Kidney epithelial cell (primary cell): ENCODE results near the gene LGR6. TPM values are rescaled to one million over a fixed set of nuclear protein-coding genes. Genes with fewer than 3 reads are reported as not detected.

Experiments used
- DNase-seq: peaks from one replicate; pipeline ENCODE4 v3.0.0-alpha.2; 2010; ENCODE audit warnings: low read depth
- H3K27me3 ChIP-seq: 2 replicates; pipeline ENCODE4 v1.6.0; 2011; ENCODE audit warnings: low read length; ENCODE audit not compliant: control insufficient read depth, insufficient read depth
- H3K36me3 ChIP-seq: 2 replicates; pipeline ENCODE4 v1.5.1; 2011; ENCODE audit warnings: low read length; ENCODE audit not compliant: control insufficient read depth, insufficient read depth
- H3K4me3 ChIP-seq: 2 replicates; pipeline ENCODE4 v1.5.1; 2011; ENCODE audit warnings: low read depth, mild to moderate bottlenecking, control low read depth, low read length
- CTCF ChIP-seq: IDR thresholded peaks from 2 replicates; pipeline ENCODE4 v1.5.1; 2011; ENCODE audit warnings: mild to moderate bottlenecking, moderate library complexity, low read length, control low read depth, inconsistent platforms; ENCODE audit not compliant: insufficient read depth, poor library complexity, severe bottlenecking
- total RNA-seq: library from RNA; depleted of rRNA; stranded (reverse); fragments of >200 nt; gene quantifications from 2 replicates; pipeline ENCODE4 v1.2.3, GENCODE V29; 2015

LGR6 gene
- total RNA-seq, 1 donor from 2014 or later = 0.08 TPM

GRCh38 chr1:202146993-202147392, 46.6 kb upstream of the LGR6 start:
- TF ChIP-seq CTCF = no peak
- Histone ChIP-seq H3K4me3 (no peak overlapping the region), H3K27me3 (no peaks in the 10 kb centered on the region), H3K36me3 (no peaks in the 10 kb centered on the region)
- no peak for DNase-seq

GRCh38 chr1:202148391-202148790, 45.2 kb upstream of the LGR6 start:
- DNase-seq = no peak
- no peak overlapping the region for H3K4me3 ChIP-seq
- no peak for TF ChIP-seq CTCF
- H3K27me3 ChIP-seq = no peaks in the 10 kb centered on the region
- no peaks in the 10 kb centered on the region for H3K36me3 ChIP-seq

GRCh38 chr1:202149566-202149965, 44.0 kb upstream of the LGR6 start:
- H3K4me3 ChIP-seq = no peak overlapping the region
- H3K36me3 ChIP-seq = no peaks in the 10 kb centered on the region
- no peak for TF ChIP-seq CTCF
- H3K27me3 ChIP-seq = no peaks in the 10 kb centered on the region
- DNase-seq = no peak

- no peak for TF ChIP-seq CTCF
- Histone ChIP-seq H3K4me3 (no peak overlapping the region), H3K36me3 (no peaks in the 10 kb centered on the region), H3K27me3 (no peaks in the 10 kb centered on the region)
- no peak for DNase-seq
Measured at GRCh38 chr1:202150187-202150586, 43.4 kb upstream of the LGR6 start.

GRCh38 chr1:202150602-202151001, 43.0 kb upstream of the LGR6 start:
- no peak for TF ChIP-seq CTCF
- Histone ChIP-seq H3K36me3 (no peaks in the 10 kb centered on the region), H3K4me3 (no peak overlapping the region), H3K27me3 (no peaks in the 10 kb centered on the region)
- no peak for DNase-seq

GRCh38 chr1:202151045-202151444, 42.6 kb upstream of the LGR6 start:
- no peaks in the 10 kb centered on the region for H3K27me3 ChIP-seq
- H3K4me3 ChIP-seq = no peak overlapping the region
- no peak for TF ChIP-seq CTCF
- no peak for DNase-seq
- H3K36me3 ChIP-seq = no peaks in the 10 kb centered on the region
